Liver (tissue), 9 donors: ENCODE results near the gene CELF2. TPM values are rescaled to one million over a fixed set of nuclear protein-coding genes. Genes with fewer than 3 reads are reported as not detected.

ENCODE experiments used
- DNase-seq: peaks from one replicate; pipeline ENCODE4 v3.0.0-alpha.2; 2017; ENCODE audit warnings: low spot score
- H3K27ac ChIP-seq, 2 donors: one replicate each; pipeline ENCODE4 v1.7.0; 2013; ENCODE audit warnings: inconsistent platforms in 2 of 2, low read length in 2 of 2, control low read depth in 1 of 2, low read depth in 1 of 2, mild to moderate bottlenecking in 1 of 2
- H3K27me3 ChIP-seq, 4 donors: one replicate each; pipeline versions ENCODE4 v1.6.1 to v1.7.0; 2013; ENCODE audit warnings: low read length in 3 of 4, inconsistent platforms in 1 of 4, mild to moderate bottlenecking in 1 of 4, moderate library complexity in 1 of 4; ENCODE audit not compliant: control insufficient read depth in 4 of 4, insufficient read depth in 4 of 4
- H3K36me3 ChIP-seq, 4 donors: one replicate each; pipeline versions ENCODE4 v1.6.1 to v1.7.0; 2013; ENCODE audit warnings: low read length in 3 of 4, mild to moderate bottlenecking in 3 of 4, low read depth in 1 of 4, moderate library complexity in 1 of 4; ENCODE audit not compliant: control insufficient read depth in 4 of 4, insufficient read depth in 3 of 4
- H3K4me1 ChIP-seq, 4 donors: one replicate each; pipeline versions ENCODE4 v1.6.1 to v1.7.0; 2013; ENCODE audit warnings: low read length in 3 of 4, mild to moderate bottlenecking in 3 of 4, moderate library complexity in 1 of 4; ENCODE audit not compliant: control insufficient read depth in 4 of 4, insufficient read depth in 4 of 4
- H3K4me3 ChIP-seq, 3 donors: one replicate each; pipeline versions ENCODE4 v1.6.1 to v1.7.0; 2013; ENCODE audit warnings: low read length in 3 of 3, control low read depth in 1 of 3, low read depth in 1 of 3, mild to moderate bottlenecking in 1 of 3
- H3K9ac ChIP-seq, 2 donors: one replicate each; pipeline ENCODE4 v1.7.0; 2013; ENCODE audit warnings: low read length in 2 of 2, mild to moderate bottlenecking in 2 of 2, moderate library complexity in 2 of 2, control low read depth in 1 of 2, low read depth in 1 of 2
- H3K9me3 ChIP-seq, 4 donors: one replicate each; pipeline versions ENCODE4 v1.6.1 to v1.7.0; 2013; ENCODE audit warnings: low read length in 3 of 4; ENCODE audit not compliant: control insufficient read depth in 4 of 4
- ATF3 ChIP-seq: IDR thresholded peaks from 2 replicates; pipeline ENCODE4 v1.6.1; 2016; ENCODE audit warnings: antibody characterized with exemption
- CTCF ChIP-seq: fragments of 150-350 bp; IDR thresholded peaks from 2 replicates; pipeline ENCODE4 v1.5.1; 2017; ENCODE audit warnings: improper control_type of control experiment, low read depth, low read length; ENCODE audit not compliant: missing input control
- EGR1 ChIP-seq, 2 donors: IDR thresholded peaks; 2 replicates each; pipeline ENCODE4 v1.6.1; 2016 to 2018; ENCODE audit warnings: antibody characterized with exemption in 2 of 2, low read depth in 2 of 2
- FOXA1 ChIP-seq: IDR thresholded peaks from 2 replicates; pipeline ENCODE4 v1.6.1; 2016; ENCODE audit warnings: antibody characterized with exemption
- FOXA2 ChIP-seq: IDR thresholded peaks from 2 replicates; pipeline ENCODE4 v1.6.1; 2016; ENCODE audit warnings: antibody characterized with exemption
- GABPA ChIP-seq, 2 donors: IDR thresholded peaks in 1 of 2; conservative IDR thresholded peaks in 1 of 2; 2 replicates each; pipeline ENCODE4 v1.6.1; 2016; ENCODE audit warnings: antibody characterized with exemption in 2 of 2, mild to moderate bottlenecking in 1 of 2, moderate library complexity in 1 of 2
- HNF4A ChIP-seq, 2 donors: conservative IDR thresholded peaks; 2 replicates each; pipeline ENCODE4 v1.6.1; 2016; ENCODE audit warnings: antibody characterized with exemption in 2 of 2, mild to moderate bottlenecking in 2 of 2
- HNF4G ChIP-seq: IDR thresholded peaks from 2 replicates; pipeline ENCODE4 v1.6.1; 2016; ENCODE audit warnings: antibody characterized with exemption
- JUND ChIP-seq, 2 donors: IDR thresholded peaks; 2 replicates each; pipeline ENCODE4 v1.6.1; 2016; ENCODE audit warnings: antibody characterized with exemption in 2 of 2
- MAX ChIP-seq: IDR thresholded peaks from 2 replicates; pipeline ENCODE4 v1.6.1; 2016; ENCODE audit warnings: antibody characterized with exemption
- NR2F2 ChIP-seq: IDR thresholded peaks from 2 replicates; pipeline ENCODE4 v1.6.1; 2016; ENCODE audit warnings: antibody characterized with exemption
- RAD21 ChIP-seq, 2 donors: IDR thresholded peaks; 2 replicates each; pipeline ENCODE4 v1.6.1; 2016; ENCODE audit warnings: antibody characterized with exemption in 2 of 2, mild to moderate bottlenecking in 2 of 2
- RXRA ChIP-seq, 2 donors: IDR thresholded peaks; 2 replicates each; pipeline ENCODE4 v1.6.1; 2017 to 2018; ENCODE audit warnings: antibody characterized with exemption in 2 of 2, mild to moderate bottlenecking in 1 of 2
- SP1 ChIP-seq: IDR thresholded peaks from 2 replicates; pipeline ENCODE4 v1.6.1; 2018; ENCODE audit warnings: antibody characterized with exemption, mild to moderate bottlenecking
- TAF1 ChIP-seq: conservative IDR thresholded peaks from 2 replicates; pipeline ENCODE4 v1.6.1; 2016; ENCODE audit warnings: antibody characterized with exemption, mild to moderate bottlenecking
- YY1 ChIP-seq: IDR thresholded peaks from 2 replicates; pipeline ENCODE4 v1.6.1; 2016; ENCODE audit warnings: antibody characterized with exemption, mild to moderate bottlenecking
- ZBTB33 ChIP-seq: IDR thresholded peaks from 2 replicates; pipeline ENCODE4 v1.6.1; 2016; ENCODE audit warnings: antibody characterized with exemption
- WGBS: extraction: QIAGEN DNeasy Blood & Tissue Kit; methylation state at CpG from one replicate; pipeline ENCODE4 v1.1.7; 2013; 5-methylcytosine and 5-hydroxymethylcytosine counted together
- polyA plus RNA-seq, 2 donors: library from polyadenylated mRNA; stranded (reverse) in 1 of 2; unstranded in 1 of 2; fragments of 200-250 nt in 1 of 2; fragments of >200 nt in 1 of 2; fragmentation: Nextera tagmentation in 1 of 2; extraction: Ambion mirVana in 1 of 2; gene quantifications; one replicate each; pipeline versions ENCODE4 v1.2.1 to v1.2.3, GENCODE V29; 2013 to 2015
- total RNA-seq, 2 donors: library from RNA; depleted of rRNA; stranded (reverse); fragments of >200 nt; gene quantifications; one replicate each; pipeline ENCODE4 v1.2.3, GENCODE V29; 2014
- donor health status: healthy.
- donor health status: healthy.
- donor health status: healthy.
- donor health status: healthy.
- donor health status: healthy.

CELF2 gene
- total and polyA plus RNA-seq, 4 donors = 1.4 to 8.5 (median 5.6) TPM

GRCh38 chr10:11210211-11210922 lies 192.7 kb downstream of the CELF2 start:
- no peak overlapping the region for H3K27ac ChIP-seq
- H3K9me3 ChIP-seq = no peaks in the 10 kb centered on the region
- H3K36me3 ChIP-seq = no peaks in the 10 kb centered on the region
- no peak overlapping the region for H3K9ac ChIP-seq
- WGBS = 67% methylated on average over 13 of the region's 13 CpGs
- TF ChIP-seq FOXA2 (no peak), GABPA (IDR thresholded peaks at IDR 0.05 in 1 of 2, conservative IDR thresholded peaks at IDR 0.05 in 1 of 2) (no peak), CTCF (no peak), RAD21 (IDR thresholded peaks at IDR 0.05) (no peak), HNF4A (conservative IDR thresholded peaks at IDR 0.05) (no peak), FOXA1 (no peak), RXRA (IDR thresholded peaks at IDR 0.05) (no peak), NR2F2 (no peak)
- no peaks in the 10 kb centered on the region for H3K4me1 ChIP-seq
- H3K27me3 ChIP-seq = no peaks in the 10 kb centered on the region
- DNase-seq = no peak
- no peak overlapping the region for H3K4me3 ChIP-seq

GRCh38 chr10:11212288-11213085 lies 194.8 kb downstream of the CELF2 start:
- Histone ChIP-seq H3K4me3 (no peak overlapping the region), H3K9me3 (no peaks in the 10 kb centered on the region), H3K4me1 (no peaks in the 10 kb centered on the region), H3K9ac (no peak overlapping the region), H3K36me3 (no peaks in the 10 kb centered on the region), H3K27ac (no peak overlapping the region), H3K27me3 (no peaks in the 10 kb centered on the region)
- TF ChIP-seq HNF4G (no peak), NR2F2 (no peak), YY1 (no peak), ZBTB33 (no peak), FOXA2 (no peak), CTCF (no peak), MAX (no peak), ATF3 (no peak), RXRA (IDR thresholded peaks at IDR 0.05) (no peak), GABPA (IDR thresholded peaks at IDR 0.05 in 1 of 2, conservative IDR thresholded peaks at IDR 0.05 in 1 of 2) (no peak), JUND (IDR thresholded peaks at IDR 0.05) (no peak), SP1 (no peak), EGR1 (IDR thresholded peaks at IDR 0.05; ENCODE audit: low read depth in 2 of 2) (no peak), TAF1 (no peak), HNF4A (conservative IDR thresholded peaks at IDR 0.05) (no peak)
- DNase-seq = no peak
- WGBS = 59% methylated on average over 7 of the region's 7 CpGs
